OCI-LY3 (cell line): ENCODE measurements around the gene OR52M1.

ENCODE experiments used
- H2AFZ ChIP-seq: fragments of 200-600, 300-600 bp; shearing (Covaris generic); 2 replicates; pipeline ENCODE4 v1.6.0; 2014; ENCODE audit warnings: antibody characterized with exemption, low read depth, low read length
- H3K27ac ChIP-seq: fragments of 200-600, 300-600 bp; sonication (generic); 2 replicates; pipeline ENCODE4 v1.5.1; 2014; ENCODE audit warnings: mild to moderate bottlenecking, low read length, moderate library complexity, mixed read lengths
- H3K27me3 ChIP-seq: fragments of 200-600, 300-600 bp; sonication (generic); 2 replicates; pipeline ENCODE4 v1.6.1; 2014; ENCODE audit warnings: low read depth, low read length, mixed read lengths
- H3K36me3 ChIP-seq: fragments of 200-600, 300-600 bp; sonication (generic); replicated peaks from 2 replicates; pipeline ENCODE3; 2014; ENCODE audit warnings: low read depth, low read length, mixed read lengths
- H3K4me1 ChIP-seq: fragments of 300-600, 200-600 bp; sonication (generic); 2 replicates; pipeline ENCODE4 v1.6.1; 2014; ENCODE audit warnings: low read length, mixed read lengths
- H3K4me2 ChIP-seq: fragments of 200-600, 300-600 bp; sonication (generic); 2 replicates; pipeline ENCODE4 v1.6.1; 2014; ENCODE audit warnings: low read length, mixed read lengths
- H3K4me3 ChIP-seq: fragments of 300-600, 200-600 bp; sonication (generic); 2 replicates; pipeline ENCODE4 v1.5.1; 2014; ENCODE audit warnings: antibody characterized with exemption, mild to moderate bottlenecking, low read length, moderate library complexity
- H3K79me2 ChIP-seq: fragments of 300-600, 200-600 bp; shearing (Covaris generic); 2 replicates; pipeline ENCODE4 v1.6.1; 2014; ENCODE audit warnings: mild to moderate bottlenecking, low read length, mixed read lengths
- H3K9ac ChIP-seq: fragments of 300-600, 200-600 bp; shearing (Covaris generic); 2 replicates; pipeline ENCODE4 v1.6.0; 2014; ENCODE audit warnings: mild to moderate bottlenecking, low read length, moderate library complexity
- H3K9me3 ChIP-seq: fragments of 200-600, 300-600 bp; shearing (Covaris generic); 2 replicates; pipeline ENCODE4 v1.6.1; 2014; ENCODE audit warnings: low read length, mixed read lengths; ENCODE audit not compliant: insufficient read depth
- H4K20me1 ChIP-seq: fragments of 200-600, 300-600 bp; sonication (generic); 2 replicates; pipeline ENCODE4 v1.6.1; 2016; ENCODE audit warnings: low read length, mixed read lengths; ENCODE audit not compliant: insufficient read depth
- EZH2phosphoT487 ChIP-seq: fragments of 200-600 bp; shearing (Covaris generic); IDR thresholded peaks from 2 replicates; pipeline ENCODE4 v1.6.1; 2018; ENCODE audit warnings: antibody characterized with exemption, mixed run types, low read depth
- TF ChIP-seq, protein P1 (sequence below): fragments of 200-600, 300-600 bp; sonication (generic); IDR thresholded peaks from 2 replicates; pipeline ENCODE4 v1.5.1; 2014; ENCODE audit warnings: antibody characterized with exemption, low read length, low read depth

OR52M1 gene, protein sequence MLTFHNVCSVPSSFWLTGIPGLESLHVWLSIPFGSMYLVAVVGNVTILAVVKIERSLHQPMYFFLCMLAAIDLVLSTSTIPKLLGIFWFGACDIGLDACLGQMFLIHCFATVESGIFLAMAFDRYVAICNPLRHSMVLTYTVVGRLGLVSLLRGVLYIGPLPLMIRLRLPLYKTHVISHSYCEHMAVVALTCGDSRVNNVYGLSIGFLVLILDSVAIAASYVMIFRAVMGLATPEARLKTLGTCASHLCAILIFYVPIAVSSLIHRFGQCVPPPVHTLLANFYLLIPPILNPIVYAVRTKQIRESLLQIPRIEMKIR

DNA sequence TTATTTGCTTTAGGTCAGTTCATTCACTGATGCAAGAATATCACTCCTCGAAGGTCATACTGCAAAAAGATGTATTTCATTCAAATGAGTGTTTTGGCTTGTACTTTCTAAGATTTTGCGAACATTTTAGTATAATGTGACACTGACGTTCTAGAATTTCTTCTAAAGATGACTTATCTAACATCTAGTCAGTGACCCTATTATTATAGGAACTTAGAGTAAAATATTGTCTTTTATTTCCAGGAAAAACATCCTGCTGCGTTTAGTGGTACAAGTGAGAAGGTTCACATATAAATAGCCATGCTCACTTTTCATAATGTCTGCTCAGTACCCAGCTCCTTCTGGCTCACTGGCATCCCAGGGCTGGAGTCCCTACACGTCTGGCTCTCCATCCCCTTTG is at the start of gene OR52M1:
Gene OR52M1 (plus strand): TSS at position 301 of the 400 bp plus-strand sequence. CDS start 0 bp downstream, at position 301.
- Histone ChIP-seq H3K79me2 (no peaks in the 10 kb centered on the region), H3K9me3 (no peaks in the 10 kb centered on the region), H3K4me3 (no peak within 1 kb of the TSS), H3K27ac (no peak within 1 kb of the TSS), H3K27me3 (peaks cover 21% of the 10 kb centered on the region; the same call in 1 of the 2 replicates), H4K20me1 (no peaks in the 10 kb centered on the region), H3K4me1 (no peaks in the 10 kb centered on the region), H2AFZ (no peak within 1 kb of the TSS), H3K4me2 (no peak within 1 kb of the TSS), H3K36me3 (no peaks in the 10 kb centered on the region), H3K9ac (no peak within 1 kb of the TSS)
- no peak for TF ChIP-seq EZH2phosphoT487
- TF ChIP-seq, protein P1, sequence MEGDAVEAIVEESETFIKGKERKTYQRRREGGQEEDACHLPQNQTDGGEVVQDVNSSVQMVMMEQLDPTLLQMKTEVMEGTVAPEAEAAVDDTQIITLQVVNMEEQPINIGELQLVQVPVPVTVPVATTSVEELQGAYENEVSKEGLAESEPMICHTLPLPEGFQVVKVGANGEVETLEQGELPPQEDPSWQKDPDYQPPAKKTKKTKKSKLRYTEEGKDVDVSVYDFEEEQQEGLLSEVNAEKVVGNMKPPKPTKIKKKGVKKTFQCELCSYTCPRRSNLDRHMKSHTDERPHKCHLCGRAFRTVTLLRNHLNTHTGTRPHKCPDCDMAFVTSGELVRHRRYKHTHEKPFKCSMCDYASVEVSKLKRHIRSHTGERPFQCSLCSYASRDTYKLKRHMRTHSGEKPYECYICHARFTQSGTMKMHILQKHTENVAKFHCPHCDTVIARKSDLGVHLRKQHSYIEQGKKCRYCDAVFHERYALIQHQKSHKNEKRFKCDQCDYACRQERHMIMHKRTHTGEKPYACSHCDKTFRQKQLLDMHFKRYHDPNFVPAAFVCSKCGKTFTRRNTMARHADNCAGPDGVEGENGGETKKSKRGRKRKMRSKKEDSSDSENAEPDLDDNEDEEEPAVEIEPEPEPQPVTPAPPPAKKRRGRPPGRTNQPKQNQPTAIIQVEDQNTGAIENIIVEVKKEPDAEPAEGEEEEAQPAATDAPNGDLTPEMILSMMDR, result no peak

DNA sequence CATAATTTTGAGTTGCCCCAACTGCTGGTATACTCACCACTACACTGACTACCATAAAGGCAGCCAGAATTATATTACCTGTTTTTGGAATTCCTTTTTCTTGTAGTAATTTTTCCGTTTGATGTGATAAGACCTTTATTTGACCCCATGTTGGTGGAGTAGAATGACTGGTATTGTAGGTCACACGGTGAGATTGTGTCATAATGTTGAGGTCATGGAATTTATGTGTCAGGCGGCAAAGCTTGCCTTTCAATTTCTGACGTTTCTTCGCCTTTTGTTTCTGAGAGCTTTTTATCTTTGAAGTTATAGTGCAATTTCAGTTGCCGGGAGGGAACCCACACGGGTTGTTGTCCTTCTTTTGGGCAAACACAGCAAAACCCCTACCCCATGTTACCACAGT is 49.5 kb upstream of the OR52M1 start:
- H3K4me2 ChIP-seq, result no peak overlapping the region
- H3K27ac ChIP-seq, result no peak overlapping the region
- TF ChIP-seq EZH2phosphoT487, result no peak
- TF ChIP-seq, protein P1, result no peak
- peaks cover 5% of the 10 kb centered on the region; the same call in 1 of the 2 replicates for H3K4me1 ChIP-seq
- H3K79me2 ChIP-seq, result no peaks in the 10 kb centered on the region
- peaks cover 27% of the 10 kb centered on the region for H3K27me3 ChIP-seq
- no peak overlapping the region for H3K9ac ChIP-seq
- H3K36me3 ChIP-seq, result no peaks in the 10 kb centered on the region
- H3K4me3 ChIP-seq, result no peak overlapping the region
- H4K20me1 ChIP-seq, result no peaks in the 10 kb centered on the region
- no peak overlapping the region for H2AFZ ChIP-seq
- no peaks in the 10 kb centered on the region for H3K9me3 ChIP-seq

DNA sequence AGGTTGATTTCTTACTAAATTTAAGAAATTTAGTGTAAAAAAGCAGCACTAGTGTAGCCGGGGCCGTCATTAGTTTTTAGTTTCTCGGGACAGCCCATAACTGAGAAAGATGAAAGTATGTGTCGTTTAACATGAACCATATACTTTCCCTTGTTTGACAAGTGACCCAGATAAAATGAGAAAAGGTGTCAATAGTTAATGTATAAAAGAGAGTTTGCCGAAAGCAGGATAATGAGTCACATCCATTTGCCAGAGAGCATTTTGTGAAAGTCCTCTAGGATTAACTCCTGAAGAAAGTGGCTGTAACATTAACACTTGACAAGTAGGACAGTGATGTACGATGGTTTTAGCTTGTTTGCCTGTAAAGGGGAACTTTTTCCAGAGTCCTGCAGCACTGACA is 49.0 kb upstream of the OR52M1 start:
- H3K36me3 ChIP-seq, result no peaks in the 10 kb centered on the region
- H3K9me3 ChIP-seq, result no peaks in the 10 kb centered on the region
- no peak overlapping the region for H3K4me3 ChIP-seq
- no peak overlapping the region for H2AFZ ChIP-seq
- peaks cover 5% of the 10 kb centered on the region; the same call in 1 of the 2 replicates for H3K4me1 ChIP-seq
- no peak overlapping the region for H3K4me2 ChIP-seq
- H4K20me1 ChIP-seq, result no peaks in the 10 kb centered on the region
- no peaks in the 10 kb centered on the region for H3K79me2 ChIP-seq
- no peak overlapping the region for H3K27ac ChIP-seq
- H3K27me3 ChIP-seq, result peaks cover 27% of the 10 kb centered on the region
- TF ChIP-seq, protein P1, result no peak
- TF ChIP-seq EZH2phosphoT487, result no peak
- H3K9ac ChIP-seq, result no peak overlapping the region

DNA sequence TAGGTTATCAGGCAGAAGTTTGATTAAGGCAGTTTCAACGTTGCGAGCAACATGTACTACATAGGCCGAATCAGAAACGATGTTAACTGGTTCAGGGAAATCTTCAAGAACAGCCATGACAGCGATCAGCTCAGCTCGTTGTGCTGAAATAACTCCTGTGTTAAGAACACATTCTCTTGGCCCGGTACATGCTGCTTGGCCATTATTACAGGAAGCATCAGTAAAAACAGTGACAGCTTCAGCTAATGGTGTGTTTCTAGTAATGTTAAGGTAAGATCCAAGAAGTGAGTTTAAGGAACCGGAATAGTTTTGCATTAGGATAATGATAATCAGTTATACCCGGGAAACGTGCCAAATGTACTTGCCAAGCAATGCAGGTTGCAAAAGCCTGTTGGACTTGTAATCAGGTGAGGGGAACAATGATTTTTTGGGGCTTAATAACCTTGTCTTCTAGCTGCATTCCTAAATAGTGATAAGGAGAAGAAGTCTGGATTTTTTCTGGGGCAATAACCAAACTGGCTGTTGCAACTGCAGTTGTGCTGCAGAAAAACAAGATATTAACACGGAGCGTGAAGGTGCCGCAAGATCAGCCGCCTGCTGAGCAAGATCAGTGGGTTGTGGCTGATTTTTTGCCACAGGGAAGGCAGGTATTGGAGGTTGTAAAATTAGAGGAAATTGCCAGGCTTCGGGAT is 48.3 kb upstream of the OR52M1 start:
- Histone ChIP-seq H3K27me3 (peaks cover 27% of the 10 kb centered on the region), H4K20me1 (no peaks in the 10 kb centered on the region), H3K9me3 (no peaks in the 10 kb centered on the region), H3K79me2 (no peaks in the 10 kb centered on the region), H3K36me3 (no peaks in the 10 kb centered on the region), H3K4me3 (no peak overlapping the region), H3K4me2 (no peak overlapping the region), H2AFZ (no peak overlapping the region), H3K9ac (no peak overlapping the region), H3K4me1 (peaks cover 5% of the 10 kb centered on the region; the same call in 1 of the 2 replicates), H3K27ac (no peak overlapping the region)
- no peak for TF ChIP-seq EZH2phosphoT487
